Liver (tissue), 9 donors: ENCODE data around the gene BRF1. TPM values are rescaled to one million over a fixed set of nuclear protein-coding genes. Genes with fewer than 3 reads are reported as not detected.

Source experiments
- DNase-seq: peaks from one replicate; pipeline ENCODE4 v3.0.0-alpha.2; 2017; ENCODE audit warnings: low spot score
- H3K27ac ChIP-seq, 2 donors: one replicate each; pipeline ENCODE4 v1.7.0; 2013; ENCODE audit warnings: inconsistent platforms in 2 of 2, low read length in 2 of 2, control low read depth in 1 of 2, low read depth in 1 of 2, mild to moderate bottlenecking in 1 of 2
- H3K27me3 ChIP-seq, 4 donors: one replicate each; pipeline versions ENCODE4 v1.6.1 to v1.7.0; 2013; ENCODE audit warnings: low read length in 3 of 4, inconsistent platforms in 1 of 4, mild to moderate bottlenecking in 1 of 4, moderate library complexity in 1 of 4; ENCODE audit not compliant: control insufficient read depth in 4 of 4, insufficient read depth in 4 of 4
- H3K36me3 ChIP-seq, 4 donors: one replicate each; pipeline versions ENCODE4 v1.6.1 to v1.7.0; 2013; ENCODE audit warnings: low read length in 3 of 4, mild to moderate bottlenecking in 3 of 4, low read depth in 1 of 4, moderate library complexity in 1 of 4; ENCODE audit not compliant: control insufficient read depth in 4 of 4, insufficient read depth in 3 of 4
- H3K4me1 ChIP-seq, 4 donors: one replicate each; pipeline versions ENCODE4 v1.6.1 to v1.7.0; 2013; ENCODE audit warnings: low read length in 3 of 4, mild to moderate bottlenecking in 3 of 4, moderate library complexity in 1 of 4; ENCODE audit not compliant: control insufficient read depth in 4 of 4, insufficient read depth in 4 of 4
- H3K4me3 ChIP-seq, 3 donors: one replicate each; pipeline versions ENCODE4 v1.6.1 to v1.7.0; 2013; ENCODE audit warnings: low read length in 3 of 3, control low read depth in 1 of 3, low read depth in 1 of 3, mild to moderate bottlenecking in 1 of 3
- H3K9ac ChIP-seq, 2 donors: one replicate each; pipeline ENCODE4 v1.7.0; 2013; ENCODE audit warnings: low read length in 2 of 2, mild to moderate bottlenecking in 2 of 2, moderate library complexity in 2 of 2, control low read depth in 1 of 2, low read depth in 1 of 2
- H3K9me3 ChIP-seq, 4 donors: one replicate each; pipeline versions ENCODE4 v1.6.1 to v1.7.0; 2013; ENCODE audit warnings: low read length in 3 of 4; ENCODE audit not compliant: control insufficient read depth in 4 of 4
- EGR1 ChIP-seq, 2 donors: IDR thresholded peaks; 2 replicates each; pipeline ENCODE4 v1.6.1; 2016 to 2018; ENCODE audit warnings: antibody characterized with exemption in 2 of 2, low read depth in 2 of 2
- FOXA1 ChIP-seq: IDR thresholded peaks from 2 replicates; pipeline ENCODE4 v1.6.1; 2016; ENCODE audit warnings: antibody characterized with exemption
- FOXA2 ChIP-seq: IDR thresholded peaks from 2 replicates; pipeline ENCODE4 v1.6.1; 2016; ENCODE audit warnings: antibody characterized with exemption
- GABPA ChIP-seq, 2 donors: IDR thresholded peaks in 1 of 2; conservative IDR thresholded peaks in 1 of 2; 2 replicates each; pipeline ENCODE4 v1.6.1; 2016; ENCODE audit warnings: antibody characterized with exemption in 2 of 2, mild to moderate bottlenecking in 1 of 2, moderate library complexity in 1 of 2
- HNF4A ChIP-seq, 2 donors: conservative IDR thresholded peaks; 2 replicates each; pipeline ENCODE4 v1.6.1; 2016; ENCODE audit warnings: antibody characterized with exemption in 2 of 2, mild to moderate bottlenecking in 2 of 2
- HNF4G ChIP-seq: IDR thresholded peaks from 2 replicates; pipeline ENCODE4 v1.6.1; 2016; ENCODE audit warnings: antibody characterized with exemption
- JUND ChIP-seq, 2 donors: IDR thresholded peaks; 2 replicates each; pipeline ENCODE4 v1.6.1; 2016; ENCODE audit warnings: antibody characterized with exemption in 2 of 2
- NR2F2 ChIP-seq: IDR thresholded peaks from 2 replicates; pipeline ENCODE4 v1.6.1; 2016; ENCODE audit warnings: antibody characterized with exemption
- RAD21 ChIP-seq, 2 donors: IDR thresholded peaks; 2 replicates each; pipeline ENCODE4 v1.6.1; 2016; ENCODE audit warnings: antibody characterized with exemption in 2 of 2, mild to moderate bottlenecking in 2 of 2
- RXRA ChIP-seq, 2 donors: IDR thresholded peaks; 2 replicates each; pipeline ENCODE4 v1.6.1; 2017 to 2018; ENCODE audit warnings: antibody characterized with exemption in 2 of 2, mild to moderate bottlenecking in 1 of 2
- SP1 ChIP-seq: IDR thresholded peaks from 2 replicates; pipeline ENCODE4 v1.6.1; 2018; ENCODE audit warnings: antibody characterized with exemption, mild to moderate bottlenecking
- TAF1 ChIP-seq: conservative IDR thresholded peaks from 2 replicates; pipeline ENCODE4 v1.6.1; 2016; ENCODE audit warnings: antibody characterized with exemption, mild to moderate bottlenecking
- YY1 ChIP-seq: IDR thresholded peaks from 2 replicates; pipeline ENCODE4 v1.6.1; 2016; ENCODE audit warnings: antibody characterized with exemption, mild to moderate bottlenecking
- WGBS: extraction: QIAGEN DNeasy Blood & Tissue Kit; methylation state at CpG from one replicate; pipeline ENCODE4 v1.1.7; 2013; 5-methylcytosine and 5-hydroxymethylcytosine counted together
- polyA plus RNA-seq, 2 donors: library from polyadenylated mRNA; stranded (reverse) in 1 of 2; unstranded in 1 of 2; fragments of 200-250 nt in 1 of 2; fragments of >200 nt in 1 of 2; fragmentation: Nextera tagmentation in 1 of 2; extraction: Ambion mirVana in 1 of 2; gene quantifications; one replicate each; pipeline versions ENCODE4 v1.2.1 to v1.2.3, GENCODE V29; 2013 to 2015
- total RNA-seq, 2 donors: library from RNA; depleted of rRNA; stranded (reverse); fragments of >200 nt; gene quantifications; one replicate each; pipeline ENCODE4 v1.2.3, GENCODE V29; 2014
- TF ChIP-seq, protein P1 (sequence below): fragments of 150-350 bp; IDR thresholded peaks from 2 replicates; pipeline ENCODE4 v1.5.1; 2017; ENCODE audit warnings: improper control_type of control experiment, low read depth, low read length; ENCODE audit not compliant: missing input control
- TF ChIP-seq, protein P2 (sequence below): IDR thresholded peaks from 2 replicates; pipeline ENCODE4 v1.6.1; 2016; ENCODE audit warnings: antibody characterized with exemption
- TF ChIP-seq, protein P3 (sequence below): IDR thresholded peaks from 2 replicates; pipeline ENCODE4 v1.6.1; 2016; ENCODE audit warnings: antibody characterized with exemption
- TF ChIP-seq, protein P4 (sequence below): IDR thresholded peaks from 2 replicates; pipeline ENCODE4 v1.6.1; 2016; ENCODE audit warnings: antibody characterized with exemption, mild to moderate bottlenecking
- TF ChIP-seq, protein P5 (sequence below): IDR thresholded peaks from 2 replicates; pipeline ENCODE4 v1.6.1; 2016; ENCODE audit warnings: antibody characterized with exemption
- donor health status: healthy.
- donor health status: healthy.
- donor health status: healthy.
- donor health status: healthy.
- donor health status: healthy.

The BRF1 gene
- total and polyA plus RNA-seq, 4 donors: 4.6 to 24.1 (median 10.6) TPM

DNA sequence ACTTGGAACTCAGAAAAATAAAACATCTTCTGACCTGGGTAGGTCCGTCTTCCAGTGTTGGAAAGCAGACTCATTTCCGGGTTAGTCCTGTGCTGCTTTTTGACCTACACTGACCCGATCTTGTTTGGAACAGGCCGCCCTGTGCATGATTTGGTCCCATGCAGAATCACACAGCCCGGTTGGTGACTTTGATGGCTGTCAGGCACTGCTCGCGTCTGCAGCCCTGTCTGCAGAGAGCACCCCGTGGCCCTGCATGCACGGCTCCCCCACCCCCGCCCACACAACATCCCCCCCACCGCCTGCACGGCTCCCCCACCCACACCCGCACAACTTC lies 45.4 kb upstream of the BRF1 start:
- Histone ChIP-seq H3K27me3 (no peaks in the 10 kb centered on the region), H3K4me1 (peaks cover 0 to 4% (median 0%) of the 10 kb centered on the region in 4 donors), H3K27ac (no peak overlapping the region), H3K9me3 (no peaks in the 10 kb centered on the region), H3K9ac (no peak overlapping the region), H3K4me3 (no peak overlapping the region), H3K36me3 (peaks cover 0 to 2% (median 0%) of the 10 kb centered on the region in 4 donors)
- no peak for DNase-seq
- WGBS: 77% methylated on average over 13 of the region's 13 CpGs
- no peak for TF ChIP-seq RXRA (IDR thresholded peaks at IDR 0.05)
- no peak for TF ChIP-seq EGR1 (IDR thresholded peaks at IDR 0.05; ENCODE audit: low read depth in 2 of 2)
- TF ChIP-seq NR2F2: no peak
- TF ChIP-seq GABPA (IDR thresholded peaks at IDR 0.05 in 1 of 2, conservative IDR thresholded peaks at IDR 0.05 in 1 of 2): no peak
- TF ChIP-seq TAF1: no peak
- no peak for TF ChIP-seq FOXA2
- TF ChIP-seq SP1: no peak
- TF ChIP-seq, protein P1, sequence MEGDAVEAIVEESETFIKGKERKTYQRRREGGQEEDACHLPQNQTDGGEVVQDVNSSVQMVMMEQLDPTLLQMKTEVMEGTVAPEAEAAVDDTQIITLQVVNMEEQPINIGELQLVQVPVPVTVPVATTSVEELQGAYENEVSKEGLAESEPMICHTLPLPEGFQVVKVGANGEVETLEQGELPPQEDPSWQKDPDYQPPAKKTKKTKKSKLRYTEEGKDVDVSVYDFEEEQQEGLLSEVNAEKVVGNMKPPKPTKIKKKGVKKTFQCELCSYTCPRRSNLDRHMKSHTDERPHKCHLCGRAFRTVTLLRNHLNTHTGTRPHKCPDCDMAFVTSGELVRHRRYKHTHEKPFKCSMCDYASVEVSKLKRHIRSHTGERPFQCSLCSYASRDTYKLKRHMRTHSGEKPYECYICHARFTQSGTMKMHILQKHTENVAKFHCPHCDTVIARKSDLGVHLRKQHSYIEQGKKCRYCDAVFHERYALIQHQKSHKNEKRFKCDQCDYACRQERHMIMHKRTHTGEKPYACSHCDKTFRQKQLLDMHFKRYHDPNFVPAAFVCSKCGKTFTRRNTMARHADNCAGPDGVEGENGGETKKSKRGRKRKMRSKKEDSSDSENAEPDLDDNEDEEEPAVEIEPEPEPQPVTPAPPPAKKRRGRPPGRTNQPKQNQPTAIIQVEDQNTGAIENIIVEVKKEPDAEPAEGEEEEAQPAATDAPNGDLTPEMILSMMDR: no peak
- TF ChIP-seq, protein P2, sequence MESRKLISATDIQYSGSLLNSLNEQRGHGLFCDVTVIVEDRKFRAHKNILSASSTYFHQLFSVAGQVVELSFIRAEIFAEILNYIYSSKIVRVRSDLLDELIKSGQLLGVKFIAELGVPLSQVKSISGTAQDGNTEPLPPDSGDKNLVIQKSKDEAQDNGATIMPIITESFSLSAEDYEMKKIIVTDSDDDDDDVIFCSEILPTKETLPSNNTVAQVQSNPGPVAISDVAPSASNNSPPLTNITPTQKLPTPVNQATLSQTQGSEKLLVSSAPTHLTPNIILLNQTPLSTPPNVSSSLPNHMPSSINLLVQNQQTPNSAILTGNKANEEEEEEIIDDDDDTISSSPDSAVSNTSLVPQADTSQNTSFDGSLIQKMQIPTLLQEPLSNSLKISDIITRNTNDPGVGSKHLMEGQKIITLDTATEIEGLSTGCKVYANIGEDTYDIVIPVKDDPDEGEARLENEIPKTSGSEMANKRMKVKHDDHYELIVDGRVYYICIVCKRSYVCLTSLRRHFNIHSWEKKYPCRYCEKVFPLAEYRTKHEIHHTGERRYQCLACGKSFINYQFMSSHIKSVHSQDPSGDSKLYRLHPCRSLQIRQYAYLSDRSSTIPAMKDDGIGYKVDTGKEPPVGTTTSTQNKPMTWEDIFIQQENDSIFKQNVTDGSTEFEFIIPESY: no peak
- TF ChIP-seq, protein P3, sequence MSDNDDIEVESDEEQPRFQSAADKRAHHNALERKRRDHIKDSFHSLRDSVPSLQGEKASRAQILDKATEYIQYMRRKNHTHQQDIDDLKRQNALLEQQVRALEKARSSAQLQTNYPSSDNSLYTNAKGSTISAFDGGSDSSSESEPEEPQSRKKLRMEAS: no peak
- TF ChIP-seq FOXA1: no peak
- TF ChIP-seq, protein P4, sequence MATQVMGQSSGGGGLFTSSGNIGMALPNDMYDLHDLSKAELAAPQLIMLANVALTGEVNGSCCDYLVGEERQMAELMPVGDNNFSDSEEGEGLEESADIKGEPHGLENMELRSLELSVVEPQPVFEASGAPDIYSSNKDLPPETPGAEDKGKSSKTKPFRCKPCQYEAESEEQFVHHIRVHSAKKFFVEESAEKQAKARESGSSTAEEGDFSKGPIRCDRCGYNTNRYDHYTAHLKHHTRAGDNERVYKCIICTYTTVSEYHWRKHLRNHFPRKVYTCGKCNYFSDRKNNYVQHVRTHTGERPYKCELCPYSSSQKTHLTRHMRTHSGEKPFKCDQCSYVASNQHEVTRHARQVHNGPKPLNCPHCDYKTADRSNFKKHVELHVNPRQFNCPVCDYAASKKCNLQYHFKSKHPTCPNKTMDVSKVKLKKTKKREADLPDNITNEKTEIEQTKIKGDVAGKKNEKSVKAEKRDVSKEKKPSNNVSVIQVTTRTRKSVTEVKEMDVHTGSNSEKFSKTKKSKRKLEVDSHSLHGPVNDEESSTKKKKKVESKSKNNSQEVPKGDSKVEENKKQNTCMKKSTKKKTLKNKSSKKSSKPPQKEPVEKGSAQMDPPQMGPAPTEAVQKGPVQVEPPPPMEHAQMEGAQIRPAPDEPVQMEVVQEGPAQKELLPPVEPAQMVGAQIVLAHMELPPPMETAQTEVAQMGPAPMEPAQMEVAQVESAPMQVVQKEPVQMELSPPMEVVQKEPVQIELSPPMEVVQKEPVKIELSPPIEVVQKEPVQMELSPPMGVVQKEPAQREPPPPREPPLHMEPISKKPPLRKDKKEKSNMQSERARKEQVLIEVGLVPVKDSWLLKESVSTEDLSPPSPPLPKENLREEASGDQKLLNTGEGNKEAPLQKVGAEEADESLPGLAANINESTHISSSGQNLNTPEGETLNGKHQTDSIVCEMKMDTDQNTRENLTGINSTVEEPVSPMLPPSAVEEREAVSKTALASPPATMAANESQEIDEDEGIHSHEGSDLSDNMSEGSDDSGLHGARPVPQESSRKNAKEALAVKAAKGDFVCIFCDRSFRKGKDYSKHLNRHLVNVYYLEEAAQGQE: no peak
- no peak for TF ChIP-seq JUND (IDR thresholded peaks at IDR 0.05)
- no peak for TF ChIP-seq RAD21 (IDR thresholded peaks at IDR 0.05)
- no peak for TF ChIP-seq HNF4G
- TF ChIP-seq, protein P5, sequence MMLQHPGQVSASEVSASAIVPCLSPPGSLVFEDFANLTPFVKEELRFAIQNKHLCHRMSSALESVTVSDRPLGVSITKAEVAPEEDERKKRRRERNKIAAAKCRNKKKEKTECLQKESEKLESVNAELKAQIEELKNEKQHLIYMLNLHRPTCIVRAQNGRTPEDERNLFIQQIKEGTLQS: no peak
- TF ChIP-seq YY1: no peak
- TF ChIP-seq HNF4A (conservative IDR thresholded peaks at IDR 0.05): no peak
